IMR-90 (cell line): ENCODE data around the gene AOPEP. TPM values are rescaled to one million over a fixed set of nuclear protein-coding genes. Genes with fewer than 3 reads are reported as not detected.

Experiments
- ATAC-seq: fragments of 200-7000 bp; cut with Tn5 transposase; 2 replicates; pipeline ENCODE4 v1.9.1; 2020; ENCODE audit warnings: low read depth, mild to moderate bottlenecking, moderate library complexity
- BruUV-seq: library from RNA; stranded (reverse); fragments of 400-500 nt; replicated peaks from 2 replicates; lab custom pipeline; 2021; lab: Mats Ljungman, UMichigan
- CTCF ChIA-PET: fragments of 300-600 bp; formaldehyde crosslinking; extraction: SDS; loops from one replicate; lab custom pipeline; 2021; ENCODE audit warnings: antibody characterized with exemption; lab: Yijun Ruan, JAX
- POLR2A ChIA-PET: fragments of 300-600 bp; sonication (Branson Sonifier 250); formaldehyde crosslinking; loops from one replicate; lab custom pipeline; 2022; ENCODE audit warnings: antibody characterized with exemption; ENCODE audit not compliant: unreplicated experiment; lab: Charles Lee
- DNase-seq: peaks from one replicate; pipeline ENCODE4 v3.0.0; 2013
- H2AFZ ChIP-seq: replicated peaks from 2 replicates; pipeline ENCODE3; 2013; ENCODE audit warnings: low read length, mild to moderate bottlenecking; ENCODE audit not compliant: poor library complexity
- H2AK5ac ChIP-seq: 2 replicates; pipeline ENCODE4 v1.6.1; 2013; ENCODE audit warnings: low read depth, low read length, inconsistent platforms
- H2AK9ac ChIP-seq: replicated peaks from 2 replicates; pipeline ENCODE3; 2013; ENCODE audit warnings: mild to moderate bottlenecking, low read depth, low read length, moderate library complexity; ENCODE audit not compliant: poor library complexity
- H2BK120ac ChIP-seq: 2 replicates; pipeline ENCODE4 v1.6.1; 2013; ENCODE audit warnings: low read depth, low read length, inconsistent platforms
- H2BK15ac ChIP-seq: 3 replicates; pipeline ENCODE4 v1.6.1; 2013; ENCODE audit warnings: low read depth, low read length, inconsistent platforms
- H2BK20ac ChIP-seq: 2 replicates; pipeline ENCODE4 v1.6.1; 2013; ENCODE audit warnings: low read depth, mild to moderate bottlenecking, inconsistent platforms, low read length, moderate library complexity
- H2BK5ac ChIP-seq: 2 replicates; pipeline ENCODE4 v1.6.1; 2013; ENCODE audit warnings: mild to moderate bottlenecking, low read depth, low read length, inconsistent platforms; ENCODE audit not compliant: poor library complexity, severe bottlenecking
- H3K14ac ChIP-seq: replicated peaks from 2 replicates; pipeline ENCODE4 v1.6.1; 2013; ENCODE audit warnings: low read depth, low read length, inconsistent platforms
- H3K18ac ChIP-seq: 2 replicates; pipeline ENCODE4 v1.6.1; 2013; ENCODE audit warnings: low read depth, low read length, control low read depth
- H3K23ac ChIP-seq: 2 replicates; pipeline ENCODE4 v1.6.1; 2013; ENCODE audit warnings: low read depth, low read length, inconsistent platforms
- H3K27ac ChIP-seq: 2 replicates; pipeline ENCODE4 v1.5.1; 2013; ENCODE audit warnings: mild to moderate bottlenecking, control low read depth, low read length; ENCODE audit not compliant: insufficient read depth
- H3K27me3 ChIP-seq: 2 replicates; pipeline ENCODE4 v1.6.1; 2013; ENCODE audit warnings: low read length; ENCODE audit not compliant: control insufficient read depth, insufficient read depth
- H3K36me3 ChIP-seq: 2 replicates; pipeline ENCODE4 v1.6.1; 2013; ENCODE audit warnings: low read length, mixed read lengths; ENCODE audit not compliant: control insufficient read depth, insufficient read depth
- H3K4ac ChIP-seq: 2 replicates; pipeline ENCODE4 v1.6.1; 2013; ENCODE audit warnings: low read depth, low read length, inconsistent platforms
- H3K4me1 ChIP-seq: 2 replicates; pipeline ENCODE4 v1.6.1; 2013; ENCODE audit warnings: low read length, mixed read lengths; ENCODE audit not compliant: control insufficient read depth, insufficient read depth
- H3K4me2 ChIP-seq: 2 replicates; pipeline ENCODE4 v1.6.1; 2013; ENCODE audit warnings: low read depth, mild to moderate bottlenecking, control low read depth, low read length, moderate library complexity
- H3K4me3 ChIP-seq: 2 replicates; pipeline ENCODE4 v1.5.1; 2013; ENCODE audit warnings: low read depth, mild to moderate bottlenecking, control low read depth, low read length, moderate library complexity; ENCODE audit not compliant: insufficient read depth
- H3K56ac ChIP-seq: 2 replicates; pipeline ENCODE4 v1.6.1; 2013; ENCODE audit warnings: low read length, inconsistent platforms; ENCODE audit not compliant: insufficient read depth; ENCODE audit errors: extremely low read depth
- H3K79me1 ChIP-seq, 2 experiments: 2 replicates each; pipeline ENCODE4 v1.6.1; 2013; ENCODE audit warnings: low read length in 2 of 2, inconsistent platforms in 1 of 2, low read depth in 1 of 2
- H3K9ac ChIP-seq: 2 replicates; pipeline ENCODE4 v1.6.1; 2013; ENCODE audit warnings: low read depth, low read length, control low read depth
- H3K9me1 ChIP-seq: 2 replicates; pipeline ENCODE4 v1.6.1; 2013; ENCODE audit warnings: low read length, inconsistent platforms; ENCODE audit not compliant: insufficient read depth
- H3K9me3 ChIP-seq: 2 replicates; pipeline ENCODE4 v1.6.1; 2013; ENCODE audit warnings: low read length; ENCODE audit not compliant: control insufficient read depth, insufficient read depth
- H4K20me1 ChIP-seq: 2 replicates; pipeline ENCODE4 v1.6.1; 2013; ENCODE audit warnings: low read length, inconsistent platforms; ENCODE audit not compliant: insufficient read depth
- H4K5ac ChIP-seq: 2 replicates; pipeline ENCODE4 v1.6.1; 2013; ENCODE audit warnings: mild to moderate bottlenecking, low read depth, low read length, control low read depth
- H4K8ac ChIP-seq, 2 experiments: 2 replicates each; pipeline ENCODE4 v1.6.1; 2013; ENCODE audit warnings: low read depth in 2 of 2, low read length in 2 of 2, control low read depth in 1 of 2, inconsistent platforms in 1 of 2
- H4K91ac ChIP-seq: 2 replicates; pipeline ENCODE4 v1.6.1; 2013; ENCODE audit warnings: low read depth, low read length, inconsistent platforms; ENCODE audit not compliant: insufficient read depth
- BHLHE40 ChIP-seq: fragments of 150-350 bp; IDR thresholded peaks from 2 replicates; pipeline ENCODE4 v1.6.1; 2016; ENCODE audit warnings: mild to moderate bottlenecking, low read depth, low read length
- CEBPB ChIP-seq: IDR thresholded peaks from 2 replicates; pipeline ENCODE4 v1.6.1; 2012; ENCODE audit warnings: low read depth, low read length, improper control_type of control experiment
- CHD1 ChIP-seq: IDR thresholded peaks from 2 replicates; pipeline ENCODE4 v1.6.1; 2012; ENCODE audit warnings: low read depth, low read length, improper control_type of control experiment
- FOS ChIP-seq: fragments of 150-350 bp; IDR thresholded peaks from 2 replicates; pipeline ENCODE4 v1.6.1; 2016; ENCODE audit warnings: low read depth, low read length
- MAFK ChIP-seq: IDR thresholded peaks from 2 replicates; pipeline ENCODE4 v1.6.1; 2012; ENCODE audit warnings: low read depth, low read length, improper control_type of control experiment
- MAZ ChIP-seq: IDR thresholded peaks from 2 replicates; pipeline ENCODE4 v1.6.1; 2012; ENCODE audit warnings: low read depth, mild to moderate bottlenecking, low read length, improper control_type of control experiment, moderate library complexity, borderline replicate concordance
- MXI1 ChIP-seq: IDR thresholded peaks from 2 replicates; pipeline ENCODE4 v1.6.1; 2012; ENCODE audit warnings: low read depth, mild to moderate bottlenecking, low read length, moderate library complexity, borderline replicate concordance
- NFE2L2 ChIP-seq: fragments of 150-350 bp; IDR thresholded peaks from 2 replicates; pipeline ENCODE4 v1.6.1; 2016; ENCODE audit warnings: low read depth, mild to moderate bottlenecking, low read length
- POLR2A ChIP-seq: IDR thresholded peaks from 2 replicates; pipeline ENCODE4 v1.6.1; 2012; ENCODE audit warnings: mild to moderate bottlenecking, low read depth, low read length
- RAD21 ChIP-seq: IDR thresholded peaks from 2 replicates; pipeline ENCODE4 v1.6.1; 2012; ENCODE audit warnings: low read length, improper control_type of control experiment
- RCOR1 ChIP-seq: IDR thresholded peaks from 2 replicates; pipeline ENCODE4 v1.6.1; 2012; ENCODE audit warnings: mild to moderate bottlenecking, low read length, improper control_type of control experiment; ENCODE audit not compliant: insufficient replicate concordance
- RFX5 ChIP-seq: IDR thresholded peaks from 2 replicates; pipeline ENCODE4 v1.8.0; 2012; ENCODE audit warnings: low read depth, mild to moderate bottlenecking, low read length, moderate library complexity
- SMC3 ChIP-seq: fragments of 150-350 bp; IDR thresholded peaks from 2 replicates; pipeline ENCODE4 v1.6.1; 2016; ENCODE audit warnings: low read depth, mild to moderate bottlenecking, antibody characterized with exemption, low read length, moderate library complexity
- WGBS, 2 experiments: methylation state at CpG; one replicate each; pipeline versions ENCODE4 v1.1.5 to v1.1.7; 2013; ENCODE audit warnings: missing lambda C conversion rate in 2 of 2; ENCODE audit not compliant: insufficient read length in 1 of 2; ENCODE audit errors: extremely low coverage in 2 of 2; 5-methylcytosine and 5-hydroxymethylcytosine counted together
- dilution Hi-C: fragments of 300-500 bp; cut with HindIII; formaldehyde crosslinking; loops from one replicate; pipeline ENCODE4 v1.14.3; 2018; ENCODE audit warnings: low sequenced_read_pairs; ENCODE audit not compliant: unreplicated experiment
- in situ Hi-C: fragments of 300-500 bp; cut with MboI; formaldehyde crosslinking; loops from 3 replicates; pipeline ENCODE4 v1.14.3; 2019; ENCODE audit warnings: low sequenced_read_pairs, inconsistent platforms, mixed read lengths
- intact Hi-C: fragments of 100-400 bp; cut with micrococcal nuclease; formaldehyde crosslinking; loops from 2 replicates; pipeline ENCODE4 v1.10.0; 2022
- polyA plus RNA-seq, 3 experiments: library from polyadenylated mRNA; depleted of rRNA; stranded (reverse); fragments of >200 nt; gene quantifications; 2 replicates each; pipeline ENCODE4 v1.2.3, GENCODE V29; 2012; ENCODE audit warnings: low replicate concordance in 1 of 3
- total RNA-seq: library from RNA; depleted of rRNA; stranded (reverse); fragments of >200 nt; gene quantifications from 2 replicates; pipeline ENCODE4 v1.2.3, GENCODE V29; 2012
- TF ChIP-seq, protein P1 (sequence below): fragments of 150-350 bp; IDR thresholded peaks from 2 replicates; pipeline ENCODE4 v1.6.1; 2016; ENCODE audit warnings: low read depth, mild to moderate bottlenecking, low read length, moderate library complexity, borderline replicate concordance
- TF ChIP-seq, protein P2 (sequence below): conservative IDR thresholded peaks from 2 replicates; pipeline ENCODE4 v1.5.1; 2012; ENCODE audit warnings: mild to moderate bottlenecking, low read depth, low read length, improper control_type of control experiment
- TF ChIP-seq, protein P3 (sequence below): fragments of 150-350 bp; IDR thresholded peaks from 2 replicates; pipeline ENCODE4 v1.6.1; 2017; ENCODE audit warnings: mild to moderate bottlenecking, antibody characterized with exemption, low read length, low read depth

The AOPEP gene
- total and polyA plus RNA-seq, 2 of the 4 experiments (the other 2 are of a cell fraction): 34.9 to 38.7 TPM

DNA sequence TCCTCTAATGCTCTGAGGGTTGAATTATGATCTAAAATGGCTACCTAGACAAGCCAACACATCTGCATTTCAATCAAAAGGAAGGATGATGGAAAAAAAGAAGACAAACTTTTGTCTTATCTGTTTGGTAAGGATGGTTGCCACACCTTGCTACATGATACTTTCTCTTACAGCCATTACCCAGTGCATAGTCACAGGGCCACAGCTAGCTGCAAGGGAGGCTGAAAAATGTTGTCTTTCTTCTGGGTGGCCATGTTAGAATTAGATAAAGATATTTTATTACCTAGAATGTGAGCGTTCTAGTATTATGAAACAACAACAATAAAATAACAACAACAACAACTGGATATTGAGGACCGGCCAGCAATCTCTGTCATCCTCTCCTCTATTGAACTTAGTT lies 4.7 kb upstream of the AOPEP start:
- no peak overlapping the region for H3K56ac ChIP-seq
- no peak overlapping the region for H3K23ac ChIP-seq
- no peak overlapping the region for H3K4me2 ChIP-seq
- H4K8ac ChIP-seq: no peak overlapping the region
- no peak overlapping the region for H2BK20ac ChIP-seq
- H4K20me1 ChIP-seq: no peaks in the 10 kb centered on the region
- no peak overlapping the region for H3K18ac ChIP-seq
- H3K79me1 ChIP-seq: peaks cover 0 to 6% of the 10 kb centered on the region in 2 experiments; a peak in 2 of 4 replicates
- H3K27me3 ChIP-seq: no peaks in the 10 kb centered on the region
- no peak overlapping the region for H3K27ac ChIP-seq
- CTCF ChIA-PET: no interaction called here
- WGBS, 2 experiments: no CpG with 5 or more reads among the region's 2 CpGs
- POLR2A ChIA-PET: no interaction called here
- H3K9me1 ChIP-seq: peaks cover 7% of the 10 kb centered on the region
- in situ Hi-C loops (no loop called here), dilution Hi-C loops (no loop called here), intact Hi-C loops (no loop called here)
- H3K14ac ChIP-seq: no peak overlapping the region
- no peak overlapping the region for H2BK5ac ChIP-seq
- no peaks in the 10 kb centered on the region for H3K36me3 ChIP-seq
- no peak overlapping the region for H2AK5ac ChIP-seq
- BruUV-seq: no TSS peak
- H4K91ac ChIP-seq: no peak overlapping the region
- H3K4me1 ChIP-seq: no peaks in the 10 kb centered on the region
- DNase-seq: no peak
- H3K4ac ChIP-seq: no peak overlapping the region
- H2BK15ac ChIP-seq: no peak overlapping the region
- H2AFZ ChIP-seq: no peak overlapping the region
- TF ChIP-seq SMC3 (no peak), RAD21 (no peak), BHLHE40 (no peak), MAZ (no peak), CHD1 (no peak), MXI1 (no peak), MAFK (no peak), CEBPB (no peak), FOS (no peak), RFX5 (no peak), RCOR1 (no peak), POLR2A (no peak), NFE2L2 (no peak)
- TF ChIP-seq, protein P1, sequence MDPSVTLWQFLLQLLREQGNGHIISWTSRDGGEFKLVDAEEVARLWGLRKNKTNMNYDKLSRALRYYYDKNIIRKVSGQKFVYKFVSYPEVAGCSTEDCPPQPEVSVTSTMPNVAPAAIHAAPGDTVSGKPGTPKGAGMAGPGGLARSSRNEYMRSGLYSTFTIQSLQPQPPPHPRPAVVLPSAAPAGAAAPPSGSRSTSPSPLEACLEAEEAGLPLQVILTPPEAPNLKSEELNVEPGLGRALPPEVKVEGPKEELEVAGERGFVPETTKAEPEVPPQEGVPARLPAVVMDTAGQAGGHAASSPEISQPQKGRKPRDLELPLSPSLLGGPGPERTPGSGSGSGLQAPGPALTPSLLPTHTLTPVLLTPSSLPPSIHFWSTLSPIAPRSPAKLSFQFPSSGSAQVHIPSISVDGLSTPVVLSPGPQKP: no peak
- TF ChIP-seq, protein P2, sequence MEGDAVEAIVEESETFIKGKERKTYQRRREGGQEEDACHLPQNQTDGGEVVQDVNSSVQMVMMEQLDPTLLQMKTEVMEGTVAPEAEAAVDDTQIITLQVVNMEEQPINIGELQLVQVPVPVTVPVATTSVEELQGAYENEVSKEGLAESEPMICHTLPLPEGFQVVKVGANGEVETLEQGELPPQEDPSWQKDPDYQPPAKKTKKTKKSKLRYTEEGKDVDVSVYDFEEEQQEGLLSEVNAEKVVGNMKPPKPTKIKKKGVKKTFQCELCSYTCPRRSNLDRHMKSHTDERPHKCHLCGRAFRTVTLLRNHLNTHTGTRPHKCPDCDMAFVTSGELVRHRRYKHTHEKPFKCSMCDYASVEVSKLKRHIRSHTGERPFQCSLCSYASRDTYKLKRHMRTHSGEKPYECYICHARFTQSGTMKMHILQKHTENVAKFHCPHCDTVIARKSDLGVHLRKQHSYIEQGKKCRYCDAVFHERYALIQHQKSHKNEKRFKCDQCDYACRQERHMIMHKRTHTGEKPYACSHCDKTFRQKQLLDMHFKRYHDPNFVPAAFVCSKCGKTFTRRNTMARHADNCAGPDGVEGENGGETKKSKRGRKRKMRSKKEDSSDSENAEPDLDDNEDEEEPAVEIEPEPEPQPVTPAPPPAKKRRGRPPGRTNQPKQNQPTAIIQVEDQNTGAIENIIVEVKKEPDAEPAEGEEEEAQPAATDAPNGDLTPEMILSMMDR: no peak
- TF ChIP-seq, protein P3, sequence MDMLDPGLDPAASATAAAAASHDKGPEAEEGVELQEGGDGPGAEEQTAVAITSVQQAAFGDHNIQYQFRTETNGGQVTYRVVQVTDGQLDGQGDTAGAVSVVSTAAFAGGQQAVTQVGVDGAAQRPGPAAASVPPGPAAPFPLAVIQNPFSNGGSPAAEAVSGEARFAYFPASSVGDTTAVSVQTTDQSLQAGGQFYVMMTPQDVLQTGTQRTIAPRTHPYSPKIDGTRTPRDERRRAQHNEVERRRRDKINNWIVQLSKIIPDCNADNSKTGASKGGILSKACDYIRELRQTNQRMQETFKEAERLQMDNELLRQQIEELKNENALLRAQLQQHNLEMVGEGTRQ: no peak
- H3K9me3 ChIP-seq: no peaks in the 10 kb centered on the region
- H4K5ac ChIP-seq: no peak overlapping the region
- H3K4me3 ChIP-seq: no peak overlapping the region
- no peak overlapping the region for H2BK120ac ChIP-seq
- H2AK9ac ChIP-seq: no peak overlapping the region
- ATAC-seq: no peak
- H3K9ac ChIP-seq: no peak overlapping the region
